Stomach (tissue), 9 donors: ENCODE data around the gene ROBO1. TPM values are rescaled to one million over a fixed set of nuclear protein-coding genes. Genes with fewer than 3 reads are reported as not detected.

Experiments used
- DNase-seq, 2 donors: peaks; one replicate each; pipeline versions ENCODE4 v3.0.0 to v3.0.0-alpha.2; 2013 to 2019
- H3K27ac ChIP-seq, 5 donors: fragments of 200-600 bp in 4 of 5; sonication (generic) in 4 of 5; one replicate each; pipeline ENCODE4 v1.5.1; 2013 to 2019; ENCODE audit warnings: mild to moderate bottlenecking in 1 of 5, moderate library complexity in 1 of 5
- H3K27me3 ChIP-seq, 3 donors: fragments of 200-600 bp; sonication (generic); one replicate each; pipeline ENCODE4 v1.5.1; 2017 to 2019; ENCODE audit warnings: mixed run types in 1 of 3
- H3K36me3 ChIP-seq, 4 donors: fragments of 200-600 bp; sonication (generic); 1 replicate in 3 of 4; 2 replicates in 1 of 4; pipeline ENCODE4 v1.5.1; 2016 to 2019
- H3K4me1 ChIP-seq, 4 donors: fragments of 200-600 bp; sonication (generic); one replicate each; pipeline ENCODE4 v1.5.1; 2016 to 2019
- H3K4me3 ChIP-seq, 4 donors: fragments of 200-600 bp; sonication (generic) in 3 of 4; one replicate each; pipeline ENCODE4 v1.5.1; 2016 to 2019; ENCODE audit warnings: mild to moderate bottlenecking in 1 of 4
- H3K9me3 ChIP-seq, 4 donors: fragments of 200-600 bp; sonication (generic); one replicate each; pipeline ENCODE4 v1.5.1; 2016 to 2019
- EP300 ChIP-seq: sonication (generic); formaldehyde crosslinking; IDR thresholded peaks from one replicate; pipeline ENCODE4 v1.6.1; 2017; ENCODE audit warnings: antibody characterized with exemption
- POLR2A ChIP-seq, 4 donors: fragments of 450-650 bp; IDR thresholded peaks; one replicate each; pipeline ENCODE4 v1.6.1; 2016; ENCODE audit warnings: antibody characterized with exemption in 4 of 4, control low read depth in 2 of 4, mild to moderate bottlenecking in 1 of 4, moderate library complexity in 1 of 4
- POLR2AphosphoS5 ChIP-seq, 3 donors: sonication (generic); formaldehyde crosslinking; IDR thresholded peaks; one replicate each; pipeline ENCODE4 v1.6.1; 2016; ENCODE audit warnings: antibody characterized with exemption in 3 of 3
- WGBS, 5 donors: extraction: QIAGEN DNeasy Blood & Tissue Kit in 3 of 5; methylation state at CpG; one replicate each; pipeline versions ENCODE4 v1.1.5 to v1.1.7; 2013 to 2018; 5-methylcytosine and 5-hydroxymethylcytosine counted together
- intact Hi-C: fragments of 100-400 bp; cut with DNase I; formaldehyde crosslinking; loops from one replicate; pipeline ENCODE4 v1.15.1; 2023; ENCODE audit warnings: low total_unique reads
- polyA plus RNA-seq, 3 donors: library from polyadenylated mRNA; stranded (reverse); fragments of 200-250 nt; gene quantifications; one replicate each; pipeline ENCODE4 v1.2.3, GENCODE V29; 2013
- total RNA-seq, 5 donors: library from RNA; depleted of rRNA; stranded (reverse); fragments of >200 nt; gene quantifications; one replicate each; pipeline versions ENCODE4 v1.1.0 to v1.2.3, GENCODE V29; 2014 to 2016
- TF ChIP-seq, protein P1 (sequence below), 7 experiments: fragments of 450-650 bp in 4 of 7; fragments of 200-600 bp in 3 of 7; sonication (generic) in 3 of 7; IDR thresholded peaks; one replicate each; pipeline ENCODE4 v1.5.1; 2016 to 2019; ENCODE audit warnings: antibody characterized with exemption in 7 of 7, control low read depth in 2 of 7, mild to moderate bottlenecking in 1 of 7
- donor health status: healthy with polysubstance abuse.
- donor health status: Bipolar disorder and iron deficiency.
- donor health status: healthy.

The ROBO1 gene
- total and polyA plus RNA-seq, 8 donors, result 2.0 to 174 (median 4.5) TPM

DNA sequence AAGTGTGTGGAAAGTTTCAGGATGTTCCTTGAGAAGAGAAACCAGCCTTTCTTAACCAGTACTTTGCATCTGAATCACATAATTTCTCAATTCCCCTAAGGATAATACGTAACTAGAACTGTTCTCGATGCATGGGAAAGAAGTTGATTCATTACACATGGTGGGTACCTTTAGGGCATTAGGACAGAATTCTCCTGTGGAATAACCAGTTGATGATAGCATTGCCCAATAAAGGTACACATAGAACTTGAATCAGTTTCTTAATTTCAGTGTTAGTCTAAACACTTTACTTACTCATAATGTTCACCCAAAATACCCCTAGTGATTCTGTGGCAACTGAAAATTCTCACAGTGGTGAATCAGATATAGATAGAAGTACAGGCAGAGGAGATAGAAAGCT lies 1030.9 kb downstream of the ROBO1 start:
- no peaks in the 10 kb centered on the region for H3K36me3 ChIP-seq
- H3K27me3 ChIP-seq, result no peaks in the 10 kb centered on the region
- H3K9me3 ChIP-seq, result no peaks in the 10 kb centered on the region
- H3K4me3 ChIP-seq, result no peak overlapping the region
- intact Hi-C loops, result no loop called here
- TF ChIP-seq, protein P1, sequence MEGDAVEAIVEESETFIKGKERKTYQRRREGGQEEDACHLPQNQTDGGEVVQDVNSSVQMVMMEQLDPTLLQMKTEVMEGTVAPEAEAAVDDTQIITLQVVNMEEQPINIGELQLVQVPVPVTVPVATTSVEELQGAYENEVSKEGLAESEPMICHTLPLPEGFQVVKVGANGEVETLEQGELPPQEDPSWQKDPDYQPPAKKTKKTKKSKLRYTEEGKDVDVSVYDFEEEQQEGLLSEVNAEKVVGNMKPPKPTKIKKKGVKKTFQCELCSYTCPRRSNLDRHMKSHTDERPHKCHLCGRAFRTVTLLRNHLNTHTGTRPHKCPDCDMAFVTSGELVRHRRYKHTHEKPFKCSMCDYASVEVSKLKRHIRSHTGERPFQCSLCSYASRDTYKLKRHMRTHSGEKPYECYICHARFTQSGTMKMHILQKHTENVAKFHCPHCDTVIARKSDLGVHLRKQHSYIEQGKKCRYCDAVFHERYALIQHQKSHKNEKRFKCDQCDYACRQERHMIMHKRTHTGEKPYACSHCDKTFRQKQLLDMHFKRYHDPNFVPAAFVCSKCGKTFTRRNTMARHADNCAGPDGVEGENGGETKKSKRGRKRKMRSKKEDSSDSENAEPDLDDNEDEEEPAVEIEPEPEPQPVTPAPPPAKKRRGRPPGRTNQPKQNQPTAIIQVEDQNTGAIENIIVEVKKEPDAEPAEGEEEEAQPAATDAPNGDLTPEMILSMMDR (IDR thresholded peaks at IDR 0.05), result no peak
- no peak for TF ChIP-seq EP300
- DNase-seq, result no peak
- 85 to 98% (median 90%) methylated on average over 2 of the region's 2 CpGs for WGBS, 5 donors
- no peak overlapping the region for H3K27ac ChIP-seq
- H3K4me1 ChIP-seq, result no peaks in the 10 kb centered on the region

DNA sequence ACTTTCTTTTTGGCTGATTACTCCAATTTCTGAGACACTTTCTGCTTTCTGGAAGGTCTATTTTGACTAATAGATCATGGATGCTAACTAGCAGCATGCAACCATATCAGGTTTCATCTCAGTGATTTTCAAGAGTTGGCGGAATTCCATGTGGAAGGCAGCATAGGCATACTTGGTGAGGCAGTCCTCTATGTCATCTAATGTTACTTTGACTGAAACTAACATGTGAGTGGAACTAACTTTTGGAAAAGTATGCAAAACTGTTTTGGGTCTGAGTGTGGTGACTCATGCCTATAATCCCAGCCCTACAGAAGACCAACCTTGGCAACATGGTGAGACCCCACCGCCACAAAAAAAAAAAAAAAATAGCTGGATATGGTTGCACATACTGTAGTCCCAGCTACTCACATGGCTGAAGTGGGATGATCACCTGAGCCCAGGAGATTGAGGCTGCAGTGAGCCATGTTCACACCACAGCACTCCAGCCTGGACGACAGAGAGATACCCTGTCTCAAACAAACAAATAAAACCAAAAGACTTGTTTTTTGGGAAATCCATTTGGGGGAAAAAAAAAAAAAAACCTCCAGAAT lies 1033.7 kb downstream of the ROBO1 start:
- DNase-seq, result no peak
- Histone ChIP-seq H3K36me3 (no peaks in the 10 kb centered on the region), H3K4me3 (no peak overlapping the region), H3K27me3 (no peaks in the 10 kb centered on the region), H3K9me3 (no peaks in the 10 kb centered on the region), H3K4me1 (peaks cover 0 to 2% (median under 1%) of the 10 kb centered on the region in 4 donors), H3K27ac (no peak overlapping the region)
- intact Hi-C loops, result no loop called here
- WGBS, 5 donors, result 72 to 95% (median 89%) methylated on average over 3 of the region's 3 CpGs
- TF ChIP-seq, protein P1 (IDR thresholded peaks at IDR 0.05), result no peak
- no peak for TF ChIP-seq POLR2AphosphoS5 (IDR thresholded peaks at IDR 0.05)
- TF ChIP-seq POLR2A (IDR thresholded peaks at IDR 0.05), result no peak

DNA sequence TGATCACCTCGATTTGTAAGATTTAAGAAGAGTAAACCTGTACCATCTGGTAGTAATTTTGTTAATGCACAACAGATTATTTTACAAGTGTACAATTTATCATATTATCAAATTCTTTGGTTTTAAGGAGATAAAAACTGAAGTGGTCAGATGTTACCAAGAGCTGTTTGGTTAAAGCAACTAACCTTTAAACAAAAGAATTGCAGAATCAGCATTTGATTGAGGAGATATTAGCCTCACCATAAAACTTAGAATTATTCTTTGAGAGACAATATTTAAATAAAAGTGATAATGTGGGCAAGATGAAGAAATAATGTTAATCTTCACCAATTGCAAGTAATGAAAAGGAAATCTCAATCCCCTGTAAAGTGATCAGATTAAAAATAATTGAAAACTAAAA lies 1034.9 kb downstream of the ROBO1 start:
- H3K4me1 ChIP-seq, result peaks cover 0 to 13% (median 4%) of the 10 kb centered on the region in 4 donors
- no peaks in the 10 kb centered on the region for H3K36me3 ChIP-seq
- intact Hi-C loops, result no loop called here
- TF ChIP-seq EP300 (no peak), POLR2AphosphoS5 (IDR thresholded peaks at IDR 0.05) (no peak), POLR2A (IDR thresholded peaks at IDR 0.05) (no peak)
- TF ChIP-seq, protein P1 (IDR thresholded peaks at IDR 0.05), result no peak
- 64 to 77% (median 72%) methylated on average over 1 of the region's 1 CpG for WGBS, 5 donors
- DNase-seq, result no peak
- no peak overlapping the region for H3K4me3 ChIP-seq
- H3K27ac ChIP-seq, result no peak overlapping the region
- H3K27me3 ChIP-seq, result no peaks in the 10 kb centered on the region
- no peaks in the 10 kb centered on the region for H3K9me3 ChIP-seq

DNA sequence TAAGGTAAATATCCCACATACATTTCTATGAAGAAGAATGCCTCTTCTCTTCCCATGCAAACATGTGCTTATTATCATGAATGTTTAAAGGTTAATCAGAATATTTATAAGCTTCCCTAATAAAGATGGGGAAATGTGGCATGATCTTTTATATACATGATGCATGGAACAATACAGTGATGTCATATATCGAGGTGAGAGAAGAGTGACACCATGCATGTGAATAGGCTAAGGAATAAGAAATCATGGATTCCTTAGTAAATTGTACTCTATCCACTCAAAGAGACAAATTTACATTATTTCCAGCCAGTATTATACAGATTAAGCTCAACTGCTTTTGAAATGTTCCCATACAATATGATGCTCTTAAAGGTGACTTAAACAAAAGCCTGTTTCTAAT lies 1035.3 kb downstream of the ROBO1 start:
- Histone ChIP-seq H3K4me3 (no peak overlapping the region), H3K9me3 (no peaks in the 10 kb centered on the region), H3K36me3 (no peaks in the 10 kb centered on the region), H3K4me1 (peaks cover 0 to 13% (median 4%) of the 10 kb centered on the region in 4 donors), H3K27me3 (no peaks in the 10 kb centered on the region), H3K27ac (no peak overlapping the region)
- DNase-seq, result no peak
- WGBS, 5 donors, result 81 to 100% (median 91%) methylated on average over 1 of the region's 1 CpG
- intact Hi-C loops, result no loop called here
- TF ChIP-seq, protein P1 (IDR thresholded peaks at IDR 0.05), result no peak
- no peak for TF ChIP-seq POLR2A (IDR thresholded peaks at IDR 0.05)
- TF ChIP-seq POLR2AphosphoS5 (IDR thresholded peaks at IDR 0.05), result no peak
